Measurements from ENCODE around the gene MAP7D1.

The MAP7D1 gene

DNA sequence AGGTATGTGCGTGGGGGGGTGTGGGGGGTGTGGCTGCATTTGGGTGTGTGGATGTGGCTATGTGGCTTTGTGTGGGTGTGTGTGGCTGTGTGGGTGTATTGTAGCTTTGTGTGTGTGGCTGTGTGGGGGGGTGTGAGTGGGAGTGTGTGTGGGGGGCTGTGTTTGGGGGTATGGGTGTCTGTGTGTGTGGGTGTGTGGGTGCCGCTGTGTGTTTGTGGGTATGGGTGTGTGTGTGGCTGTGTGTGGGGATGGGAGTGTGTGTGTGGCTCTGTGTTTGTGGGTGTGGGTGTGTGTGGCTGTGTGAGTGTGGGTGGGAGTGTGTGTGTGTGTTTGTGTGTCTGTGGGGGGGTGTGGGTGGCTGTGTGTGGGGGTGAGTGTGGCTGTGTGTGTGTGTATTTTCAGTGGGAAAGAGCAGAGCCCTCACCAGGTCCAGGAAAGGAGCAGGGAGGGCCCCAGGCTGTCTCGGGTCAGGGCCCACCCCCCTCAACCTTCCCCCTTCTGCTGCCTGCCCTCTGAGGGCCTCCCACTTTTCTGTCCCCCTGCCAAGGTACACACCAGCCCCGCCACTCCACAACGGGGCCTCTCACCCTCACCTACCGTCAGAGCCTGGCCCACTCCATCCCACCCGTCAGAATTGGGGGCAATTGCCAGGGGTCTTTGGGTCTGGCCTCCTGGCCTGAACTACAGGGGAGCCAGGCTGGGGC is 29.0 kb upstream of the MAP7D1 start:
- no peak for DNase-seq (ENCODE audit: low spot score)

DNA sequence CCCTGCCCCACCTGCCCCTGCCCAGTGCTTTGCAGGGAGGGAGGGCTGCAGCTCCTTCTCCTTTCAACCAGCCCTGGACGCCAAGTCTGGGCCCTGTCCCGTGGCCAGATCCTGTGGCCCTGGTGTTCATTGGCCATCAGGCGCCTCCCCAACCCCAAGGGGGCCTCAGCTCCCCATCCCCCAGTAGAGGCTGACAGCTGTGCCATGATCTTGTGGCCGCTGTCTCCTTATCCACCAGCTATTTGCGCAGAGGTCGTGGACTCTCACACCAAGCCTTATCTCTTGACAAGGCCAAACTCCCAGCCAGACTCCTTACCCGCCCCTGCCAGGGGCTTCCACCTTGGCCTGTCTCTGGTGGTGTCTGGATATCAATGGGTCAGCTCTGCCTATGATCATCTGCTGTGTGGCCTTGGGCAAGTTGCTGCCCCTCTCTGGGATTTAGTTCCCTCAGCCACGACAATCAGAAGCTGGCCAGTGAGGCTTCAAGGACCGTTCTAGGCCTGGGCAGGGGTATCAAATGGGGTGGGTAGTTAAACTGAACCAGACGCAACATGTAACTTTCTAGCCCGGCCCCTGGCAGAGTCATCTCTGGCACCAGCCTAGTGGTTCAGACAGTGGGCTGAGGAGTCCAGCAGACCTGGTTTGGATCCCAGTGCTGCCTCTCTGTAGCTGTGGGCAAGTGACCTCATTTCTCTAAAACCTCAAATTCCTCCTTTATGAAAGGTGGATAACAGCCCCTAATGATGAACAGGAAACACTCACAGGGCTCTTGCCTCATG is 27.6 kb upstream of the MAP7D1 start:
- DNase-seq (ENCODE audit: low spot score) = no peak

DNA sequence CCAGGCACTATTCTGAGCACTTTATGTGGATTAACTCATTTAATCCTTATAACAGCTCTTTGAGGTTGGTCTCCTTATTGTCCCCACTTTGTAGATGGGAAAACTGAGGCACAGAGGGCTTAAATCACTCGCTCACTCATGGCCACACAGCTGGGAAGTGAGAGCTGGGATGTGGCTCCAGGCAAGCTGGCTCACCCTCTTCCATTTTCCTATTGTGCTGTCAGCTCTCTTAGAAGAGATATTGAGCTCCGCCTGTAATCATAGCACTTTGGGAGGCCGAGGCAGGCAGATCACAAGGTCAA is 27.1 kb upstream of the MAP7D1 start:
- no peak for DNase-seq (ENCODE audit: low spot score)

DNA sequence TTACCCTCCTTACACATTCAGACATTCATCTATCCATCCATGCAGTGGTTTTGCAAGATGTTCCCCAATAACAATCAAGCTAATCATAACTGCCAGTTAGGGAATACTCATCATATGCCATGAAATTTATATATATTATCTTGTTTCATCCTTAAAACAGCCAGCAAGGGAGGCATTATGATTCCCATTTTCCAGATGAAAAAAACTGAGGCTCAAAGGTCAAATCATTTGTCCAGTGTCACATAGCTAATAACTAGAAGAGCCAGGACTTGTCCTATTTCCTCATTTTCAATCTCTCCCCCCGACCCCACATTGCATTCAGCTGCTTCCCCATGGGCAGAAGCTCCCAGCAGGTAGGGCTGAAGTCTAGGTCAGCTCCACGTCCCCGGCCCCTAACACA is 23.9 kb upstream of the MAP7D1 start:
- no peak for DNase-seq (ENCODE audit: low spot score)

DNA sequence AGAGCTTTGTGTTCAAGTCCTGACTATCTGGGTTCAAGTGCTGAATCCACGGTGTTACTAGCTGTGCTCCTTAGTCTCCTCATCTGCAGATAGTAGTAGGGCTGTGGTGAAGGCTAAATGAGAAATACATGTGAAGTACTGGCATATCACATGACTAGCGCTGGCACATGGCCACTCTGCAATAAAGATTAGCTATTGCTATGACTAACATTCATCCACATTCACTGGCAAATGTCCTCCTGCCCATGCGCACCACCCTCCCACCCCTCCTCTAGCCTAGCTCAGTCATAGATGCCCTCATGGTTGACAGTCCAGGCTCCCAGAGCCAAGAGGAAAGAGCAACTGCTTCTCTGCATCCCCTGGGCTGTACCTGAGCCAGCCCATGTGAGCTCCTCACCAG is 22.5 kb upstream of the MAP7D1 start:
- DNase-seq (ENCODE audit: low spot score) = no peak

DNA sequence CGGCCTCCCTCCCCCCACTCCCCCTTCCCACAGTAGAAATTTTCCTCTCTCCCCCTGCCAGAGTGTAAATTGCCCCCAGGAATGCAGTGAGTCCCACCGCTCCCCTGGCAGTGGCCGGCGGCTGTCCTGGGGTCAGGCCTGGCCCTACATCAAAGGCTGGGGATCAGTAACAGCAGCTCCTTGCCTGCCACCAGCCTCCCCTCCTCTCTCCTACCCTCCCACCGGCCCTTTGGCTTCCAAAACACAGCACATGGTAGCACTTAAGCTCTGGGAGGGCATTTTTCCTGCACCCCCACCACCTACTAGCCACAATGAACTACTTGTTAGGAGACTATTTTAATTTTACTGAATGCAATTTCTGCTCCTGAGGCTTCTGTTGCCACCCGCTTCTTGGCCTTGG is 21.9 kb upstream of the MAP7D1 start:
- no peak for DNase-seq (ENCODE audit: low spot score)

DNA sequence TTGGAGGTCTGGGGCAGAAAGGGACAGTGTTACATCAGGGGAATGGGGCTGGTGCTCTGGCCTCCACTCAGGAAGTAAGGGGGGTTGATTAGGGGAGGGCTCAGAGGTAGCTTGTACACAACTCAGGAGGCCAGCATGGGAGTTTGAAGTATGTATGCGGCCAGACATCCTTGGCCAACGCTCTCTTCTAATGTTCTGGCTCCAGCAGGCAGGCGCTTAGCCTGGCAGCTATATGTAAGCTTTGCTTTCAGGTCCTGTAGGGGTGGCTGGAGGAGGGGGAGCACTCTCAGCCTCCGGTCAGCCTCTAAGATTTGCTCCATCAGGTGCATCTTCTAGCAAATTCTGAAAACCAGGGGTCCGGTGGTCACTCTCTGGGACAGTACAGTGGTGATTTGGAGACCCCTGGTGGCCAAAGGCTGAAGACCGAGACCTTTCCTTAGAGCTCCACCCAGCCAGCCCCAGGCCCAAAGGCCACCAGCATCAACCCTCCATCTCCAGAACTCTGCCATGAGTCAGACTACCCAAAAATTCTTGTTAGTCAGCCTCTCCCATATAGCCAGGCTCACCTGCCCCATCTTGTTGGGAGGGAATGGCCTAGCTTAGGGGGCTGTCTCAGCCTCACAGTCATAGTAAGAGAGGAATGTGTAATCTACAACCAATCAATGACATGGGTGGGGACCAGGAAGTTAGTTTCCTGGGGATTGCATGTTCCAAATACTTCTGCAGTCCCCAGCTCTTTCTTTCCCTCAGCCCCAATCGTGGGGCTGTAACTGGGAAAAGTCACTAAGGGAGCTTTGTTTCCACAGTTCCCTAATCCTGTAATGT is 21.2 kb upstream of the MAP7D1 start:
- DNase-seq (ENCODE audit: low spot score) = peak; percentile 22

DNA sequence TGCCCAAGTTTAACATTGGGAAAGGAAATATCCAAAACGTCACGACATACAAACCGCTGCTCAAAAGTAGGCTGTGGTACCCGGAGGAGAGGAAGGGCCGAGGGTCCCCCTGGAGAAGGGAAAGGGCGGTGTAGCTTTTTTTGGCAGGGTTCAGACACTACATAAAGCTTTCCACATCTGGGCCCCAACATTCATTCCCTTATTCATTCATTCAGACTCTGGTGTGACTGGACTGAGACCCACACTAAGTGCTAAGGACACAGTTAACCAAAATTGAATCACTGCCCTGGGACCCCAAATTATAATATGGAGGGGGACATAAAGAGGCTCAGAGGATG is 20.7 kb upstream of the MAP7D1 start:
- DNase-seq (ENCODE audit: low spot score) = no peak

DNA sequence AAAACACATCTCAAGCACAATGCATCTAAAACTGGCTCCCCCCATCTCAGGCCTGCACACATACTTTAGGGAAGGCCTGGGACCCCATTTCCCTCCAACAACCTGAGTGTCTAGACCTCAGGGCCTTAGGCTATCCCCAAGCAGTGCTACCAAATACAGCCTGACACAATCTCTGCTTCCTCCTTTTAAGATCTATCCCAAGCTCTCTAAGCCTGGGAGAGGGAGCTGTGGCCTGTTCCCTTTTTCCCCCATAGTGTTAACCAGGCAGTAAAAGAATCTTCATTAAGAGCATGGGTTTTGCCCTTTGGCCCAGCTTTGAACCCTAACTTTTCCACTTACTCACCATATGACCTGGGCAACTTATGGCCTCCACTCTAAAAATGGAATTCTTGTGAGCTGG is 20.2 kb upstream of the MAP7D1 start:
- DNase-seq (ENCODE audit: low spot score) = no peak

DNA sequence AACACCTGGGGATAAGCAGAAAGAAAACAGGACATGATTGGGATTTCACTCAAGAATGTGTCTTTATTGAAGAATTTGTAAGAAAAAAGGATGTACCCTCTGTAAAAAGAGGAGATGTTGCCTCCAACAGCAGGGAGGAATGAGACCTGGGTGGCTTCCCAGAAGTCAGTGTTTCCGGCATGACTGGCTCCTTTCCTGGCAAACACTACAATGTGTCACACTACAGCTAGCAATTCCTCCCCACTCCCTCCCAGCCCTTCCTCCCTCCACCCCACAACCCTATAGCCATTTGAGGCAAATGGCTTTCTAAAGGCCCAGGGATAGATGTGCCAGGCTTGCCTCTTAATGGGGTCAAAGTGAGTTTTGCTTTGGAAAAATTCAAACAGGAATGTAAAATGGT is 19.4 kb upstream of the MAP7D1 start:
- DNase-seq (ENCODE audit: low spot score) = no peak

DNA sequence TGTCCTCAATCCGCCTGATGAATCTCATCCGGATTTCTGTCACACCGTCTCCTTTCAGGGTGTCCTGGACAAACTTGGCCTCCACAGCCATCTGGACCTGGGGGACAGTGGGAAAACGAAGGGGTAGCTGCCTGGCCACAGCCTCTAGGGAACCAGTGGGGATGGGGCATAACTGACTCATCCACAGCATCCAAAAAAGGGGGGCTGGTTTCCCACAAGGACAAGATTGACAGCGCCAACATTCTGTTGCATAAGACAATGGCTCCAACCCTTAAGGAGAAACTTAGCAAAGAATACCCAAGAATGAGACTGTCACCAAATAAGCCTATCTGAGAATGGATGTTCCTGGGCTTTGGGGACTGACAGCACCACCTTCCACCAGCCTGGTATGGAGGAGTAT is 18.7 kb upstream of the MAP7D1 start:
- DNase-seq (ENCODE audit: low spot score) = no peak

DNA sequence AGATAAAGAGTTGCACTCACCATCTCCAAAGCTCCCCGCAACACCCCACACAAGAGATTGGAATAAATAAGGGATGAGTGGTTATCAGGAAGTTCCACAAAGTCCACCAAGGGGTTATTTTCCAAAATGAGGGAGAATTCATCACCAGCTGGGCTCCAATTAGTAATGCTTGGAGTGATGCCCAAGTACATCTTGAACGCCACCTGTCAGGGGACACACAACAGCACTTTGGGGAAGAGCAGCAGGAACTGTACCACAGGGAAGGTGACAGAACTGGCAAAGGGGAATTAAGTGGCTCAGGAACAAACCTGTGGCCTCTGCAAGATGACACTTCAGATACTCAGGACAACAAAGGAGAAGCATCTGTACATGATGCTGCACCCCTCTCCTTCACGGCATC is 18.2 kb upstream of the MAP7D1 start:
- no peak for DNase-seq (ENCODE audit: low spot score)

DNA sequence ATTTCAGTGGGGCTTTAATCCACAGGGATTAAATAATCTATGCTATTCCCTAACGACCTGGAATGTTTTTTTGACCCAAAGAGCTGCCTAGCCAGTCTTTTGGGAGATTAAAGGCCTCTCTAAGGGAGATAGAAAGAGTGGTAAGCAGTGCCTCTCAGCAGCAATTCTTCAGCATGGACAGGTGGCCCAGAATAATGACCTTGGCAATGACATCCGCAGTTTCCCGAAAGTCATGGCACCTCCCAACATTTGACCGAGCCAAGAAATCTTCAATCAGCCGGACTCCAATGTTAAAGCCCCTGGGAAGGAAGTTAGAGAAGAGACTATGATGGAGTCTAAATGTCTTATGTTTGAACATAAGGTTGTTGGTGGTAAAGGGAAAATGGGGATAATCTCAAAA is 16.4 kb upstream of the MAP7D1 start:
- DNase-seq (ENCODE audit: low spot score) = no peak

DNA sequence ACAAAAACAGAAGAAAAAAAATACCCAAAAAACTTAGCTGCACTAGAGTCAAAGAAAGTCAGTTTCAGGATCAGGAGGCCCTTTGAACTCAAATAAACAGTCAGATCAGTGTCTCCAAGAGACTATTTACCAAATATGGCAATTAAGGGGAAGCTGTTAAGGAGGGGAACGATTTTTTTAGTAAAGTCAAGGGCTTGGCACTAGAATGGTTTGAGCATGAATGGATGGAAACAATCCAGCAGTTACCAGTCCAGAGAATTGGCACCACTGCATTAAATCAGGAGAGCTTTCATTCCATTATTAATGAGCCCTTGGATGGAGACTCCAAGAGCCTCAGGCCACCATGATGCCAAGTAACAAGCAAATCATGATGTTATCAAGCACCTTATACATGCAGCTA is 13.8 kb upstream of the MAP7D1 start:
- no peak for DNase-seq (ENCODE audit: low spot score)

DNA sequence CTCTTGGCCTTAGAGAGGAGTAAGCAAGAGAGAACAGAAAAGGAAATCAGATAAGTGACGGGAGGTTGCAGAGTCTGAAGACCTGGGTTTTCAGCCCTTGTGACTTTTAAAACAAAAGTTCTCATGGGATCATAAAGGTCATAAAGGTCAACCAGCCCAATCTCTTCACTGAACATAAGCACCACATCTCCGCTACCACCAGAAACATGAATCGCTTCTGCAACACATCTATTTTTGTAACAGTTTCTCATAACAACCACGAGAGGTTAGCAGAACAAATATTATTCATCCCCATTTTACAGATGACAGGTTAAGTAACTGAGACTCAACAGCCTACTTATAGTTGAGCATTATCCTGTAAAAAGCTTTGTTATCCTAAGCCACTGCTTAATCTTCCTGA is 12.5 kb upstream of the MAP7D1 start:
- DNase-seq (ENCODE audit: low spot score) = no peak

DNA sequence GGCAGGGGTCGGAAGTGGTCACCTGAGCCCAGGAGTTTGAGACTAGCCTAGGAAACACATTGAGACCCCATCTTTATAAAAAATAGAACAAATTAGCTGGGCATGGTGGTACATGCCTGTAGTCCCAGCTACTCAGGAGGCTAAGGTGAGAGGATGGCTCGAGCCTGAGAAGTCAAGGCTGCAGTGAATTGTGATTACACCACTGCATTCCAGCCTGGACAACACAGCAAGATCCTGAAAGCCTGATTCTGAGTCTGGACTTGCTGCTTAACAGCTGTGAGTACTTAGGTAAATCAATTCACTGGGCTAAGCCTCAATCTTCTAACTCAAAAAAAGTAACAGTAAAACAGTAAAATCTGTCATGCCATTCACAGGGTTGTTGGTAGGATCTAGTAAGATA is 11.5 kb upstream of the MAP7D1 start:
- no peak for DNase-seq (ENCODE audit: low spot score)

DNA sequence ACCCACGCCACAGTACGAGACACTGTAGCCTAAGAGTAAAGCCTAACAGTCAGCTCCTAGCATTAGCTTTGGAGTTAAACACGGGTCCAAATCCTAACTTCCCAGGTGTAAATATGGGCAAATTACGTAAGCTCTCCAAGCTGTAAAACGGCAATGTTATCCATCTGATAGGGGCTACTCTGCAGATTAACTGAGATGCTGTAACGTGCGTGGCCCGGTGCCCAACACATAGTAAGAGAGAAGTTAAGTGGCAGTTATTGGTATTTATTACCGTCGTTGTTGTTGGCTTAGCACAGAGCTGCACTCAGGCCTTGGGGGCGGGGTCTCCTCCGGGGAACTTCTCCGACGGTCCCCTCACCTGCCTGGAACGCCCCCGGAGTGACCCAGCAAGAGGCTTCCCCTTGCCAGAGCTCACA is 7.1 kb upstream of the MAP7D1 start:
- no peak for DNase-seq (ENCODE audit: low spot score)

DNA sequence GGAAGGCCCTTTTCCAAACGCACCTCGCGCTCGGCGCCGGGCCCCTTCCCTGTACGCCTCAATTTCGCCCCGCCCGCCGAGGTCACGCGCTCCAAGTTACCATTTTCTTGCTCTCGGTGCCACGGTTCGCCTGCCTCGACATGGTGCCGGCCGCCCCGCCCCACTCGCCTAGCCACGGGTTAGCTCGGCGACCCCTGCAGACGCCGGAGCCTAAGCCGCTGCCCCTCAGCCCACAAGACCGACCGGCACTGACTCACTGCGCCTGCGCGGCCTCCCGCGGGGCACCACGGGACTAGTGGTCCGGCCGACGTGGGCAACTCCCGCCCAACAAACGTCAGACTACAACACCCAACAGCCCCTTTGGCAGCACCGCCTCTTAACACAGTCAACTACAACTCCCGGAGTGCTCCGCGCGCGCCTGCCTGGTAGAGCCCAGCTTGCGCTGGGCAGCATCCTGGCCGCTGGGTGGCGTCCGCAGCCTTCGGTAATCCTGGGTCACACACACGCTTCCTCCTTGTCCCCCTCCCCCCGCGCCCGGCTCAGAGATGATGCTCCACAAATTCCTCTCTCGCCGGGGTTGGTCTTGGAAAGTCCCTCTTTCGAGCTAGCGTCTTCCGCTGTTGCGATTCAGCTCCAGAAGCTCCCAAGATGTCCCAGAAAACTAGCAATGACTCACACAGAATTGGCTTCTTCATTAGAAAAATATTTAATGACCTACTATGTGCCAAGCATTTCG is 6.6 kb upstream of the MAP7D1 start, which contains the start of gene TRAPPC3:
TSS of gene TRAPPC3 (minus strand) at position 250 of the 736 bp plus-strand sequence. CDS start at position 142, 108 bp downstream.
- DNase-seq (ENCODE audit: low spot score) = peak; percentile 99

DNA sequence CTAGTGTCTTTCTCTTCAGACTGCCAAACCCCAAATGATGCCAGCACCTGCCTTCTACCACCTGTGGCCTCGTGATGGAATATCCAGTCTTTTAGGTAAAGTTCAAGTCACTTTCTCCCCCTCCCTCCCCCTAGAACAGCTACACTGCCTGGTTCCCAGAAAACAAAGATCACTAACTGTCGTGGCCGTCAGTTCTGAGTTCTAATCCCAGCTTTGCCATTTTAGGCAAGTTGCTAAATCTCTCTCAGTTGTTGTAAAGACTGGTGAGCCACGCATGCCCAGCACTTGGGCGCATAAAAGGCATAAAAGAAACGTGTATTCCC is 6.0 kb upstream of the MAP7D1 start:
- DNase-seq (ENCODE audit: low spot score) = no peak

DNA sequence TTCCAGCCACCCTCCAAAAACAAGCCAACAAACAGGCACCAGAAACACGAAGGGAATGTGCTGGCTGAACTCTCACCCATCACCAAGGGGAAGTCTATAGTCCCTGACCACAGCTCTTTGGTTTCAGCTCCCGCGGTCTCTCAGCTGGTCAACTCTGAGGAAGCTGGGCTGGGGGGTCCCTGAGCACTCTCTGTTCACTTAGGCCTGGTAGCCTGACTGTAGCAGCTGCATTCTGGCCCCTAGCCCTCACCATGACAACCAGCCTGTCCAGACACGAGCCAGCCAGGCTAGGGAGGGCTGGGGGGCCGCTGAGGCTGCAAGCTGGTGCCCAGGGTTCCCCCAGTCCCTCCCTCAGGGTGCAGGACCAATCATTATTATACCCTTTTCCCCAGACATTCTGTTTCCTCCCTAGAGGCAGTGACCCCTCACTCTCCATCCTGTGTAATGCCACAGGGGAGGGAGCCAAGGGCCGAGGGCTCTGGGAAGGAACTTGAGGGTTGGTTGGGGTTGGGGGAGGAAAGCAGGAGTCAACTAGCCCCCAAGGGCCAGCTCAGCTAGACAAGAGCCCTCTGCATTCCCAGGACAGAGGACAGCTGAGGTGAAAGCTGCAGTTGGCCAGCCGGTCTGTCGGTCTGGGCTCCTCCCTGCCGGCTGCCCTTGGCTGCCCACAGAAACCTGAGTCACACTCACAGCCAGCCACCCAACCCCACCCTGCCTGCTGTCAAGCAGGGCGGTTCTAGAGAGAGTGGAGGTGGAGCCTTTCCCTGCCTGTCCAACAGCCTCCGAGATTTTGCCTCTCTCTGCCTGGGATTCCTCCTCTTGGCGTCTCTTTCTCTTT is 5.4 kb upstream of the MAP7D1 start:
- DNase-seq (ENCODE audit: low spot score) = peak; percentile 82

DNA sequence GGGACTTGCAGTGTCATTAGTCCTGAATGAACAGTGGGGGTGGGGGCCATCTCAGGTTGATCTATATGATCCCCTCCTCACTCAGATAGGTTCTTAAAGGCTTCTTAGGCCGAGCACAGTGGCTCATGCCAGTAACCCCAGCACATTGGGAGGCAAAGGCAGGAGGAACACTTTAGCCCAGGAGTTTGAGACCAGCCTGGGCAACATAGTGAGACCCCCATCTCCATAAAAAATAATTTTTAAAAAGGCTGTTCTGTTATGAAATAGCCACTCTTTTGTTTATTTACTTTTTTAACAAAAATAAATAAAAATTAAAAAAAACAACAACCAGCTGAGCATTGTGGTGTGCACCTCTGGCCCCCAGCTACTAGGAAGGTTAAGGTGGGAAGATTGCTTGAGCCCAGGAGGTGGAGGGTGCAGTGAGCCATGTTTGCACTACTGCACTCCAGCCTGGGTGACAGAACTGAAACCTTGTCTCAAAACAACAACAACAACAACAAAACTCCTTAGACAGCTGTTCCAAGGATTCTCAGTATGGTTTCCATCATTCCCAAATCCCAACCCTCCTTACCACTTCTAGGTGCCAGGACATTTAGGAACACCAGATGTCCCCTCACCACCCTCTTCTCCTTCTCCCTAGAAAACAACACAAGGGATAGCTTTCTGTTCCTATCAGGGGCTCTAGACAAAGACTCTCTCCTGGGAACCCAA is 4.7 kb upstream of the MAP7D1 start:
- no peak for DNase-seq (ENCODE audit: low spot score)
